ENCODE data around the gene NAAA.
"Not testable (repeated sequence)": the region's sequence is repeated elsewhere in the genome, so short reads cannot be mapped to it uniquely, and the experiment has no call there.

Gene NAAA

GRCh38 chr4:75940692-75941253 is at the start of gene NAAA:
TSS of gene NAAA (minus strand) at chr4:75941013. CDS start at chr4:75940949, 64 bp downstream.
- DNase-seq (ENCODE audit: low read depth) = peak; percentile 37

GRCh38 chr4:75989846-75990528 is 49.2 kb upstream of the NAAA start:
- DNase-seq (ENCODE audit: low read depth) = no peak

DNA sequence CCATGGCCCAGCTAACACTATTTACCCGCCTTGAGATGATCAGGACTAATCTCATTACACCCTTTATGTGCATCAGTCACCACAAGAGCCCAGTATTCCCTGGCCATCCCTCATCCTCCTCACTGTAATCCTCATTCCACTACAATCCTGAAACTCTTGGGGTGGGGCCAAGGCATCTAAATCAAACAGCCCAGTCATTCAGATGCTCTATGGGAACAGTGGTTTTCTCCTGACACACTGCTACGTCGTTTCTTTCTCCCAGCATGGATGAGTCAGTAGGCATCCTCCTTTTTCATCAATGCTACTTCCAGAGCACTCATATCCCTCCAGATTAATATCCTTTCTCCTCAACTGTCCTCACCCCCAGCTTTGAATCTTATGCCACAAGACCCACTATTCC is 44.3 kb upstream of the NAAA start:
- no peak for DNase-seq (ENCODE audit: low read depth)

- DNase-seq (ENCODE audit: low read depth) = no peak
Measured at GRCh38 chr4:75980576-75980975, 39.8 kb upstream of the NAAA start.

- DNase-seq (ENCODE audit: low read depth) = no peak
Measured at GRCh38 chr4:75976177-75976576, 35.4 kb upstream of the NAAA start.

DNA sequence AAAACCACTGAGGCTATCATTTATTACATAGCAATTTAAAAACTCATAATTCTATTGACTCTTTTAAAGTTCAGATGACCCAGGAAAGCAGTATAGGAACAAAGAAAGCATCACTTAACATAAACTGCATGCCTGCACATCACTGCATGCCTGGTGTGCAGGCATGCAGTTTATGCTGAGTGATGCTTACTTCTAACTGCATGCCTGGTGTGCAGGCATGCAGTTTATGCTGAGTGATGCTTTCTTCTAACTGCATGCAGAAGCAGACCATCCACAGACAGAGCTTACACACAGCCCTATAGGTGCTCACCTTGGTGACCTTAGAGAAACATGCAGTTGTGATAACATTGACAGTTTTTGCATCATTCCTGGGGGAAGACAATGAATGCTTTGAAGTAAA is 33.0 kb upstream of the NAAA start:
- DNase-seq (ENCODE audit: low read depth) = no peak

- DNase-seq (ENCODE audit: low read depth) = no peak
Measured at GRCh38 chr4:75968084-75968483, 27.3 kb upstream of the NAAA start.

DNA sequence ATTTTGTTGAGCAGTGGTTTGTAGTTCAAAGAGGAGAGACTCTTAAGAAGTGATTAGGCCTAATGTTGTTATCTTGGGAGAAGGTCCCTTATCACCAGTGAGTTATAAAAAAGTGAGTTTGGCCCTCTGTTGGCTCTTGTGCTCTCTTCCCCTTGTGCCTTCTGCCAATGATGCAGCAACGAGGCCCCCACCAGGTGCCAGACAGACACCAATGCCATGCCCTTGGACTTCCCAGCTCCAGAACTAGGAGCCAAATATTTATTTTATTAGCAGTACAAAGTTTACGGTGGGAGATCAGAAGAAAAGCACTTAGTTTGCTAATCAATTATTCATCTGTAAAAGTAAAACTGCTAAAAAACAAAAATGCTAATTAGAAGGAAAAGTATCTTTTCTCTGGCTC is 22.7 kb upstream of the NAAA start:
- DNase-seq (ENCODE audit: low read depth) = no peak

- DNase-seq (ENCODE audit: low read depth) = not testable (repeated sequence)
Measured at GRCh38 chr4:75962072-75962471, 21.3 kb upstream of the NAAA start.

DNA sequence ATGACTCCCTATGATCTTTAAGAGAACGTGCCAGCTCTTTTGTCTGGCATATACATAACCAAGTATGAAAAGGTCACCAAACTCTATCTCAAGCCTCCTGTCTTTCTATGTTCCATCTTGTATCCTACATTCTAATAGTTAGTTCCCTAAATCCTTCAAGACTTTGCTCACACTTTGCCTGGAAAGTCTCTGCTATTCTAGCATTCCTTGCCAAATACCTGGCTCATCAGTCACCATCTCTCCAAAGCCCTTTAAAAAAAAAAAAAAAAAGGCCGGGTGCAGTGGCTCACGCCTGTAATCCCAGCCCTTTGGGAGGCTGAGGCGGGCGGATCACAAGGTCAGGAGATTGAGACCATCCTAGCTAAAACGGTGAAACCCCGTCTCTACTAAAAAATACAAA is 17.7 kb upstream of the NAAA start:
- not testable (repeated sequence) for DNase-seq (ENCODE audit: low read depth)

DNA sequence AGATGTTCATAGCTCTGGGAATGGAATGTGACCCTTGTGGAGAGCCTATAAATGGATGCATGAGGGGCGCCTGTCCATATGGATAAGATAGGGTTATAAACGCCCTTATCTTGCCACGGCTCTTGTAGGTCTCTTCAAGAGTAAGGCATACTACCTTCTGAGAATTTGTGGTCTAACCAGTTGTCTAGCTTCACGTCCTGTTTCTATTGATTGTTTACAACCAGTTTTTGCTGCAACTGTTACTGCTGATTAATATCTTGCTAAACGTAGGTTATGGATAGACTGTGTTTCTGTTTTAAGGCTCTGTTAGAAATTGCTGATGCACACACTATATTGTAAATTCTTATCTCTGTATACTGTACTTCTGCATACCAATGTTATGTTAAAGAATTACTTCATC is 14.0 kb upstream of the NAAA start:
- not testable (repeated sequence) for DNase-seq (ENCODE audit: low read depth)

DNA sequence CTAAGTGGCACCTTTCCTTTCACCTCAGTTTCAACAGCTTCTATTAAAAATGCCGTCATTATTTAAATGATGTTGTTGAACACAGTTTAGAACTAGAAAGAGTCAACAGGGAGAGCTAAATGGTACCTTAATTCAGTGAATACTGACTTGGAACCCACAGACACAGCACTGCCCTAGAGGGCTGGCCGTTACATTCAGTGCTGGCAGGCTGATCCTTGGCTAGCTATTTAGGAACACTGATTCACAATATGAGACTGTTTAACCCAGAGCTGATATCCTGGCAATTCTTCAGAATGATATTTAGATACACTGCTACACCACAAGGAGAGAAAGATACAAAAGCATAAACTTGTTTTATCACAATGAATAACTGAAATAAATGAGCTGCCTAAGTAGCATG is 12.7 kb upstream of the NAAA start:
- DNase-seq (ENCODE audit: low read depth) = no peak

- no peak for DNase-seq (ENCODE audit: low read depth)
Measured at GRCh38 chr4:75950213-75950815, 9.5 kb upstream of the NAAA start.

- DNase-seq (ENCODE audit: low read depth) = no peak
Measured at GRCh38 chr4:75948822-75949444, 8.1 kb upstream of the NAAA start.

GRCh38 chr4:75939890-75940691 is 722 bp downstream of the NAAA start:
- DNase-seq (ENCODE audit: low read depth) = no peak

DNA sequence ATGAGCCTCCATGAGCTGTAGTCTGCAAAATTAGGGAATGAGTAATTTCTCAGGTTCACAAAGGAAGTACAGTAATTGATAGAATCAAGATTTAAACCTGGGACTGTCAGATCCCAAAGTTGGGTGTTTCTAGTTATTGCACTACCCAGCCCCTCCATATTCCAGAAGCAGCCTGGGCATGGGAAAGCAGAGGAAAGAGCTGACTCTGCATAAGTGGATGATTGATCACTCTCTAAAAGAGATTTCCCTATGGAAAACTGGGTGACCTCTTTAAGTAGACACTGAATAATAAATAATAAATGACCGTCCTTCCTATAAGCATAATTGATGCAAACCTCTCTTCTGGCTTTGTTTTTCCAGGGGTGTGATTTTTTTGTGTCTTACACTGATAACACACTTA is 5.2 kb downstream of the NAAA start:
- DNase-seq (ENCODE audit: low read depth) = no peak

DNA sequence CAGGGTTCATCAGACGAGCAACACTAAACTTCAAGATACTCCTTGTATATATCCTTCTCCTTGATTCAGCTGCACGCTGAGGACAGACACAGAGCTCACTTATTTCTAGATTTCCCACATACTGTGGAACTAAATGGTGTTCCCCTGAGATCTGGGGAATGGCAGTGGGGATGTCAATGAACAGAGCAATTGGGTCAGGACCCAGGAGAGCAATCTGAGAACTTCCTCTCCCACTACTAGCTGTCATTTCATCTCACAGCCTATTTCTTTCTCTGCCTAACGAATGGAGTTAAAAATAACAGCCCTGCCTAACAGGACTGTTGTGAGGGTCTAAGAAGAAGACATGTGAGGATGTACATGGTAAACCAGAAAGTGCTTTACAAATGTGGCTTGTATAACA is 10.7 kb downstream of the NAAA start:
- no peak for DNase-seq (ENCODE audit: low read depth)

GRCh38 chr4:75924916-75925315 is 15.9 kb downstream of the NAAA start:
- DNase-seq (ENCODE audit: low read depth) = not testable (repeated sequence)

GRCh38 chr4:75924309-75924827 is 16.4 kb downstream of the NAAA start:
- DNase-seq (ENCODE audit: low read depth) = no peak

- DNase-seq (ENCODE audit: low read depth) = no peak
Measured at GRCh38 chr4:75922588-75922987, 18.2 kb downstream of the NAAA start.

GRCh38 chr4:75921910-75922309 is 18.9 kb downstream of the NAAA start:
- DNase-seq (ENCODE audit: low read depth) = no peak

GRCh38 chr4:75920327-75920726 is 20.5 kb downstream of the NAAA start:
- no peak for DNase-seq (ENCODE audit: low read depth)
